HepG2 (cell line): ENCODE measurements around the gene TRPV4. TPM values are rescaled to one million over a fixed set of nuclear protein-coding genes. Genes with fewer than 3 reads are reported as not detected.

Source experiments
- ATAC-seq: fragments of 200-7000 bp; cut with Tn5 transposase; 3 replicates; pipeline ENCODE4 v1.9.1; 2020; ENCODE audit warnings: mild to moderate bottlenecking, moderate library complexity
- BruUV-seq: library from RNA; stranded (reverse); fragments of 400-500 nt; replicated peaks from 2 replicates; lab custom pipeline; 2021; lab: Mats Ljungman, UMichigan
- CTCF ChIA-PET: fragments of 300-600 bp; formaldehyde crosslinking; extraction: SDS; loops from one replicate; lab custom pipeline; 2021; ENCODE audit warnings: low total read pairs, inconsistent platforms, low intra/inter-chr PET ratio; lab: Yijun Ruan, JAX
- POLR2A ChIA-PET: fragments of 350-600 bp; sonication (Branson Sonifier 250); formaldehyde crosslinking; loops from one replicate; lab custom pipeline; 2020; ENCODE audit warnings: antibody characterized with exemption, inconsistent platforms; lab: Yijun Ruan, JAX
- DNase-seq: peaks from one replicate; pipeline ENCODE4 v3.0.0-alpha.2; 2015; ENCODE audit warnings: low spot score
- FAIRE-seq: peaks from 3 replicates; lab custom pipeline; 2011; peaks lifted over from hg19 to GRCh38; lab: Jason Lieb, UNC
- H2AFZ ChIP-seq: one replicate; pipeline ENCODE4 v1.6.1; 2011; ENCODE audit warnings: low read length, inconsistent platforms
- H3K27ac ChIP-seq: fragments of 300-600 bp; 3 replicates; pipeline ENCODE4 v1.8.0; 2011; ENCODE audit warnings: mixed run types, mild to moderate bottlenecking, mixed read lengths, low read length, inconsistent platforms; ENCODE audit not compliant: insufficient read depth; ENCODE audit errors: extremely low read length
- H3K27me3 ChIP-seq, 2 experiments: fragments of 200-600 bp in 1 of 2; 2 replicates in 1 of 2; 3 replicates in 1 of 2; pipeline versions ENCODE4 v1.6.0 to v1.8.0; 2011; ENCODE audit warnings: low read length in 2 of 2, mild to moderate bottlenecking in 2 of 2, moderate library complexity in 2 of 2, inconsistent platforms in 1 of 2; ENCODE audit not compliant: insufficient read depth in 2 of 2, control insufficient read depth in 1 of 2
- H3K36me3 ChIP-seq, 2 experiments: fragments of 200-600 bp in 1 of 2; replicated peaks in 1 of 2; 2 replicates in 1 of 2; 3 replicates in 1 of 2; pipeline versions ENCODE4 v1.5.1 to v1.8.0; 2011; ENCODE audit warnings: low read length in 2 of 2, inconsistent platforms in 1 of 2; ENCODE audit not compliant: insufficient read depth in 2 of 2, control insufficient read depth in 1 of 2
- H3K4me1 ChIP-seq: 2 replicates; pipeline ENCODE4 v1.5.1; 2012; ENCODE audit warnings: low read length, inconsistent platforms; ENCODE audit not compliant: insufficient read depth
- H3K4me2 ChIP-seq: 2 replicates; pipeline ENCODE4 v1.6.0; 2011; ENCODE audit warnings: low read depth, low read length, inconsistent platforms
- H3K4me3 ChIP-seq, 3 experiments: fragments of 200-600 bp in 1 of 3; sonication (generic), shearing (Covaris generic) in 1 of 3; replicated peaks in 1 of 3; 2 replicates each; pipeline ENCODE4 v1.5.1; 2011 to 2016; ENCODE audit warnings: low read length in 3 of 3, inconsistent platforms in 2 of 3, low read depth in 2 of 3, mild to moderate bottlenecking in 2 of 3, control low read depth in 1 of 3, mixed read lengths in 1 of 3; ENCODE audit not compliant: insufficient read depth in 1 of 3
- H3K79me2 ChIP-seq: one replicate; pipeline ENCODE4 v1.6.1; 2011; ENCODE audit warnings: low read length, inconsistent platforms; ENCODE audit not compliant: insufficient read depth
- H3K9ac ChIP-seq: 2 replicates; pipeline ENCODE4 v1.6.0; 2011; ENCODE audit warnings: mild to moderate bottlenecking, low read depth, low read length, inconsistent platforms; ENCODE audit not compliant: insufficient read depth
- H3K9me3 ChIP-seq: 2 replicates; pipeline ENCODE4 v1.5.1; 2012; ENCODE audit warnings: mild to moderate bottlenecking, low read length
- H4K20me1 ChIP-seq: 2 replicates; pipeline ENCODE4 v1.6.0; 2011; ENCODE audit warnings: inconsistent platforms, mild to moderate bottlenecking, low read length, moderate library complexity; ENCODE audit not compliant: insufficient read depth
- AGO2 ChIP-seq: fragments of 200-400 bp; formaldehyde crosslinking; optimal IDR thresholded peaks from 2 replicates; pipeline ENCODE3; 2017; ENCODE audit warnings: mild to moderate bottlenecking, low read depth, low read length, moderate library complexity
- CC2D1A ChIP-seq: sonication (generic); formaldehyde crosslinking; IDR thresholded peaks from 2 replicates; pipeline ENCODE4 v1.8.1; 2023; ENCODE audit warnings: mild to moderate bottlenecking, missing genetic modification reagents
- CTCF ChIP-seq: sonication (generic); formaldehyde crosslinking; IDR thresholded peaks from 2 replicates; pipeline ENCODE4 v1.5.0; 2020; ENCODE audit warnings: mild to moderate bottlenecking, missing genetic modification reagents, moderate library complexity
- DMAP1 ChIP-seq: IDR thresholded peaks from 2 replicates; pipeline ENCODE4 v1.6.1; 2016
- EEA1 ChIP-seq: sonication (generic); formaldehyde crosslinking; IDR thresholded peaks from 2 replicates; pipeline ENCODE4 v1.5.1; 2020; ENCODE audit warnings: mild to moderate bottlenecking, missing genetic modification reagents, borderline replicate concordance
- ELK4 ChIP-seq: sonication (generic); formaldehyde crosslinking; IDR thresholded peaks from 2 replicates; pipeline ENCODE4 v1.9.0; 2021; ENCODE audit warnings: missing genetic modification reagents, borderline replicate concordance
- GATAD1 ChIP-seq: IDR thresholded peaks from 2 replicates; pipeline ENCODE4 v1.6.1; 2016; ENCODE audit warnings: missing genetic modification reagents, missing compliant biosample characterization
- IKZF1 ChIP-seq: fragments of 450-650 bp; IDR thresholded peaks from 2 replicates; pipeline ENCODE4 v1.7.1; 2016
- MATR3 ChIP-seq: sonication (generic); formaldehyde crosslinking; IDR thresholded peaks from 2 replicates; pipeline ENCODE4 v1.4.0; 2020; ENCODE audit warnings: missing genetic modification reagents
- MAZ ChIP-seq, 2 experiments: sonication (generic) in 1 of 2; formaldehyde crosslinking in 1 of 2; IDR thresholded peaks; 2 replicates each; pipeline versions ENCODE4 v1.5.0 to v1.6.1; 2012 to 2020; ENCODE audit warnings: low read depth in 2 of 2, mild to moderate bottlenecking in 2 of 2, borderline replicate concordance in 1 of 2, improper control_type of control experiment in 1 of 2, low read length in 1 of 2, missing genetic modification reagents in 1 of 2, moderate library complexity in 1 of 2
- MZF1 ChIP-seq: sonication (generic); formaldehyde crosslinking; IDR thresholded peaks from 2 replicates; pipeline ENCODE4 v1.8.1; 2023; ENCODE audit warnings: mild to moderate bottlenecking, missing genetic modification reagents, borderline replicate concordance
- POGZ ChIP-seq: sonication (generic); formaldehyde crosslinking; IDR thresholded peaks from 2 replicates; pipeline ENCODE4 v1.4.0; 2020; ENCODE audit warnings: mild to moderate bottlenecking, missing genetic modification reagents
- POLR2A ChIP-seq, 2 experiments: IDR thresholded peaks; 2 replicates each; pipeline ENCODE4 v1.6.1; 2011; ENCODE audit warnings: low read depth in 2 of 2, low read length in 2 of 2, mild to moderate bottlenecking in 1 of 2, moderate library complexity in 1 of 2; ENCODE audit not compliant: insufficient read depth in 1 of 2
- SMC3 ChIP-seq: IDR thresholded peaks from 2 replicates; pipeline ENCODE4 v1.6.1; 2011; ENCODE audit warnings: low read length, improper control_type of control experiment
- STAG1 ChIP-seq: sonication (generic); formaldehyde crosslinking; IDR thresholded peaks from 2 replicates; pipeline ENCODE4 v1.4.0; 2020; ENCODE audit warnings: missing genetic modification reagents
- ZBTB1 ChIP-seq: sonication (generic); formaldehyde crosslinking; IDR thresholded peaks from 2 replicates; pipeline ENCODE4 v1.4.0; 2020; ENCODE audit warnings: missing genetic modification reagents, borderline replicate concordance
- ZMYM2 ChIP-seq: sonication (generic); formaldehyde crosslinking; IDR thresholded peaks from 2 replicates; pipeline ENCODE4 v1.8.0; 2022; ENCODE audit warnings: mild to moderate bottlenecking, missing genetic modification reagents
- ZNF205 ChIP-seq: IDR thresholded peaks from 2 replicates; pipeline ENCODE4 v1.6.1; 2018; ENCODE audit warnings: missing biosample characterization, missing genetic modification reagents
- ZNF230 ChIP-seq: sonication (generic); formaldehyde crosslinking; IDR thresholded peaks from 2 replicates; pipeline ENCODE4 v1.4.0; 2020; ENCODE audit warnings: mild to moderate bottlenecking, missing genetic modification reagents
- ZNF446 ChIP-seq: sonication (generic); formaldehyde crosslinking; IDR thresholded peaks from 2 replicates; pipeline ENCODE4 v1.5.0; 2020; ENCODE audit warnings: mild to moderate bottlenecking, missing genetic modification reagents
- ZNF543 ChIP-seq: sonication (generic); formaldehyde crosslinking; IDR thresholded peaks from 2 replicates; pipeline ENCODE4 v1.4.0; 2020; ENCODE audit warnings: mild to moderate bottlenecking, missing genetic modification reagents
- ZNF597 ChIP-seq: sonication (generic); formaldehyde crosslinking; IDR thresholded peaks from 2 replicates; pipeline ENCODE4 v1.5.0; 2020; ENCODE audit warnings: missing genetic modification reagents
- ZNF788 ChIP-seq: sonication (generic); formaldehyde crosslinking; IDR thresholded peaks from 2 replicates; pipeline ENCODE4 v1.5.0; 2020; ENCODE audit warnings: mild to moderate bottlenecking, missing genetic modification reagents, borderline replicate concordance
- WGBS: methylation state at CpG from one replicate; pipeline ENCODE4 v1.1.6; 2017; ENCODE audit warnings: low lambda C conversion rate; 5-methylcytosine and 5-hydroxymethylcytosine counted together
- in situ Hi-C: cut with HindIII; loops from 2 replicates; pipeline ENCODE4 v1.10.0; 2017; ENCODE audit warnings: low pct_unique_long_range_greater_than_20kb; ENCODE audit not compliant: extremely low pct_ligation_motif_present
- intact Hi-C: fragments of 100-400 bp; cut with micrococcal nuclease; formaldehyde crosslinking; loops from one replicate; pipeline ENCODE4 v1.10.0; 2022; ENCODE audit not compliant: unreplicated experiment
- polyA plus RNA-seq, 8 experiments: library from polyadenylated mRNA; depleted of rRNA in 3 of 8; stranded (reverse) in 7 of 8; unstranded in 1 of 8; fragments of >200 nt; fragmentation: Illumina TruSeq in 4 of 8; extraction: Trizol in 4 of 8; gene quantifications; 2 replicates each; pipeline versions ENCODE4 v1.2.1 to v1.2.3, GENCODE V29; 2011 to 2016; ENCODE audit warnings: low read depth in 4 of 8, missing spikeins in 1 of 8, mixed read lengths in 1 of 8; ENCODE audit not compliant: insufficient read depth in 1 of 8
- total RNA-seq, 5 experiments: library from RNA; depleted of rRNA; stranded (reverse); fragments of >200 nt; fragmentation: Illumina TruSeq; extraction: Trizol; gene quantifications; 2 replicates each; pipeline ENCODE4 v1.2.3, GENCODE V29; 2016; ENCODE audit warnings: low read depth in 1 of 5

The TRPV4 gene
- total and polyA plus RNA-seq, 2 of the 13 experiments (the other 11 are each of a cell fraction or from before 2014, with no cell fraction given), result 0.66 to 4.7 TPM

- in situ Hi-C loops, result no loop called here
- no peak for DNase-seq
- 97% methylated on average over 3 of the region's 3 CpGs for WGBS
- CTCF ChIA-PET, result interaction anchor here (0.9 kb wide), 1 partner anchor 52 kb away, joined by 3 read pairs; no protein-coding TSS in a partner anchor
- no peak overlapping the region for H3K27ac ChIP-seq
- H3K4me2 ChIP-seq, result no peak overlapping the region
- H3K9ac ChIP-seq, result no peak overlapping the region
- H3K79me2 ChIP-seq, result no peaks in the 10 kb centered on the region
- no TSS peak for BruUV-seq
- POLR2A ChIA-PET, result interaction anchor here (1.2 kb wide), 1 partner anchor 9 kb away, joined by 3 read pairs; no protein-coding TSS in a partner anchor
- intact Hi-C loops, result no loop called here
- H3K4me1 ChIP-seq, result peaks cover 16% of the 10 kb centered on the region
- no peak overlapping the region for H3K4me3 ChIP-seq
- peak; percentile 40 for FAIRE-seq
- no peaks in the 10 kb centered on the region for H4K20me1 ChIP-seq
- H2AFZ ChIP-seq, result no peak overlapping the region
- peak; percentile 32; the same call in 1 of the 3 replicates for ATAC-seq
- H3K36me3 ChIP-seq, result peaks cover 1 to 12% of the 10 kb centered on the region in 2 experiments; a peak in 2 of 5 replicates
- H3K9me3 ChIP-seq, result no peaks in the 10 kb centered on the region
- no peaks in the 10 kb centered on the region for H3K27me3 ChIP-seq
- TF ChIP-seq ZBTB1, result no peak
- no peak for TF ChIP-seq POLR2A (IDR thresholded peaks at IDR 0.05; ENCODE audit: insufficient read depth in 1 of 2, low read depth in 2 of 2, low read length in 2 of 2)
- no peak for TF ChIP-seq CC2D1A (CRISPR knock-in tag)
- TF ChIP-seq IKZF1, result no peak
- TF ChIP-seq ZNF446 (CRISPR knock-in tag), result no peak
- no peak for TF ChIP-seq ZNF597 (CRISPR knock-in tag)
- TF ChIP-seq ZNF788 (CRISPR knock-in tag), result no peak
- no peak for TF ChIP-seq GATAD1
- 0 out of 2 replicates have a peak, but pooled peaks have one; percentile 58 for TF ChIP-seq ZNF205
- TF ChIP-seq DMAP1, result no peak
- no peak for TF ChIP-seq ELK4 (CRISPR knock-in tag)
- peak; percentile 26; the same call in 1 of the 2 replicates for TF ChIP-seq SMC3
- peak; percentile 44 for TF ChIP-seq CTCF (CRISPR knock-in tag)
- no peak for TF ChIP-seq POGZ (CRISPR knock-in tag)
- no peak for TF ChIP-seq AGO2
- no peak for TF ChIP-seq ZNF543 (CRISPR knock-in tag)
- no peak for TF ChIP-seq EEA1
- no peak for TF ChIP-seq ZMYM2
- peak; percentile 41 for TF ChIP-seq STAG1
- no peak for TF ChIP-seq ZNF230 (CRISPR knock-in tag)
- TF ChIP-seq MATR3 (CRISPR knock-in tag), result no peak
- no peak for TF ChIP-seq MAZ (IDR thresholded peaks at IDR 0.05; ENCODE audit: borderline replicate concordance, low read depth, low read length)
- TF ChIP-seq MAZ (CRISPR knock-in tag; IDR thresholded peaks at IDR 0.05; ENCODE audit: low read depth), result no peak
- no peak for TF ChIP-seq MZF1 (CRISPR knock-in tag)
Measured at GRCh38 chr12:109764123-109764522, 69.1 kb downstream of the TRPV4 start.
